Right lobe of liver (tissue), 6 donors: Measurements from ENCODE around the gene FGF18. TPM values are rescaled to one million over a fixed set of nuclear protein-coding genes. Genes with fewer than 3 reads are reported as not detected.
"Not testable (repeated sequence)": the region's sequence is repeated elsewhere in the genome, so short reads cannot be mapped to it uniquely, and the experiment has no call there.

Source experiments
- ATAC-seq, 4 donors: fragments of 200-7000 bp; cut with Tn5 transposase; one replicate each; pipeline ENCODE4 v1.9.1; 2020; ENCODE audit warnings: mild to moderate bottlenecking in 4 of 4, moderate library complexity in 4 of 4
- DNase-seq, 3 donors: peaks; one replicate each; pipeline ENCODE4 v3.0.0-alpha.2; 2020
- H3K27ac ChIP-seq, 3 donors: fragments of 200-600 bp; one replicate each; pipeline ENCODE4 v1.8.0; 2022
- H3K27me3 ChIP-seq, 2 donors: fragments of 200-600 bp; one replicate each; pipeline ENCODE4 v1.8.0; 2022
- H3K36me3 ChIP-seq, 4 donors: fragments of 200-600 bp; sonication (generic) in 1 of 4; one replicate each; pipeline versions ENCODE4 v1.5.1 to v1.8.0; 2017 to 2022; ENCODE audit warnings: control low read depth in 1 of 4
- H3K4me1 ChIP-seq, 4 donors: fragments of 200-600 bp; sonication (generic) in 1 of 4; one replicate each; pipeline versions ENCODE4 v1.5.1 to v1.8.0; 2017 to 2022; ENCODE audit warnings: control low read depth in 1 of 4
- H3K4me3 ChIP-seq, 3 donors: fragments of 200-600 bp; one replicate each; pipeline ENCODE4 v1.8.0; 2022
- H3K9me3 ChIP-seq, 4 donors: fragments of 200-600 bp; sonication (generic) in 1 of 4; one replicate each; pipeline versions ENCODE4 v1.5.1 to v1.8.0; 2017 to 2022; ENCODE audit warnings: control low read depth in 1 of 4
- POLR2A ChIP-seq: fragments of 450-650 bp; IDR thresholded peaks from one replicate; pipeline ENCODE4 v1.6.1; 2017; ENCODE audit warnings: antibody characterized with exemption, mild to moderate bottlenecking
- WGBS: methylation state at CpG from one replicate; pipeline ENCODE4 v1.1.6; 2018; ENCODE audit warnings: low coverage, low lambda C conversion rate; ENCODE audit not compliant: insufficient coverage; ENCODE audit errors: missing lambda C conversion rate; 5-methylcytosine and 5-hydroxymethylcytosine counted together
- intact Hi-C, 2 donors: fragments of 100-400 bp; cut with DNase I; formaldehyde crosslinking; loops; one replicate each; pipeline versions ENCODE4 v1.11.2 to v1.14.1; 2022
- long read RNA-seq: library from polyadenylated mRNA; unstranded; transcript quantifications from one replicate; pipeline ENCODE4 v2.0.0, GENCODE V29; 2019
- total RNA-seq, 6 experiments: library from RNA; depleted of rRNA in 2 of 6; stranded (reverse); fragments of >200 nt in 2 of 6; fragmentation: NEBNext Ultra II Directional in 3 of 6; extraction: Animal tissue kit (Norgen Biotek cat#: 25700) in 3 of 6; gene quantifications; one replicate each; pipeline versions ENCODE4 v1.1.0 to v1.2.4, GENCODE V29; 2016 to 2023
- TF ChIP-seq, protein P1 (sequence below), 4 donors: fragments of 200-600 bp in 3 of 4; fragments of 450-650 bp in 1 of 4; IDR thresholded peaks; one replicate each; pipeline versions ENCODE4 v1.5.1 to v1.8.0; 2016 to 2022; ENCODE audit warnings: antibody characterized with exemption in 4 of 4, mild to moderate bottlenecking in 2 of 4
- donor health status: DM: no; HTN: yes; CAD: no.
- donor health status: DM: no; HTN: no; CAD: no.
- donor health status: DM: no; HTN: no; CAD: no.
- donor health status: DM: no; HTN: yes; CAD: no.
- donor health status: DM: no; HTN: yes; CAD: no.

The FGF18 gene, protein sequence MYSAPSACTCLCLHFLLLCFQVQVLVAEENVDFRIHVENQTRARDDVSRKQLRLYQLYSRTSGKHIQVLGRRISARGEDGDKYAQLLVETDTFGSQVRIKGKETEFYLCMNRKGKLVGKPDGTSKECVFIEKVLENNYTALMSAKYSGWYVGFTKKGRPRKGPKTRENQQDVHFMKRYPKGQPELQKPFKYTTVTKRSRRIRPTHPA
- under 1 TPM in 1 of 6 experiments, not detected in 5; 0.12 TPM for total RNA-seq
- long read RNA-seq = 0 reads

DNA sequence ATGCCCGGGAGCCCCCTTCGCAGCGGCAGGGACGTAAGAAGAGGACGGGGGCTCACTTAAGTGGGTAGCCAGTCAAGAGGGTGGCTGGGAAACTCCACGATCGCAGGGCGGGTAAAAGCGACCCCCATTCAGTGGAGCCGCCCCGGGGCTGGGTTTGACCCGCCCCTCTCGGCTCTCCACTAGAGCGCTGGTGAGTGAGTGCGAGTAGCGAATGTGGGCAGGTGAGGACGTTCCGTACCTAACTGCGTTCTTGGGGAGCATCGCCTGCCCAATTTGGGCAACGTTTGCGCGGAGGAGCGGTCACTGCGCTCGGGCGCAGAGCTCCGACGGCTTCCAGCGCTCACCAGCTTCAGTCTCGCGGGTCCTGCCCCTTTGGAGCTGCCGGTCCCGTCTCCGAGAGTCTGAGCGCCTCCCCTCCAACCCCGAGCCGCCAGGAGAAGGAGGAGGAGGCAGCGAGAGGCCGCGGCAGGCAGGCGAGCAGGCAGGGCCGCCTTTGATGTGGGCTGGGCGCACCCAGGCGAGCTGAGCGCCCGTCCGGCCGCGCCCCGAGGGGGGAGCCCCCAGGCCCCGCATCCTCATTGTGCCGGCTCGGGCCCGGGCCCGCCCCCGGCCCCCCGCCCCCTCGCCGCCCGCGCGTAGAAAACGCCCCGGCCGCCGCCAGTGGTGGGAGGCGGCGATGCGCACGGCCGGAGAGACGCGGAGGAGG, at the start of gene FGF18:
TSS of gene FGF18 (plus strand) at position 666 of the 706 bp plus-strand sequence. CDS start 553 bp downstream, outside the sequence.
- no peaks in the 10 kb centered on the region for H3K9me3 ChIP-seq
- H3K27me3 ChIP-seq = peaks cover 0 to 10% of the 10 kb centered on the region in 2 donors
- intact Hi-C loops = loop anchor here in 1 of 2 donors (10.0 kb wide), 1 partner anchor 486 kb away; no protein-coding TSS in a partner anchor
- ATAC-seq (peak; percentile 8 to 33 (median 30)), DNase-seq (no peak)
- H3K4me1 ChIP-seq = peaks cover 0 to 27% (median 10%) of the 10 kb centered on the region in 4 donors
- H3K36me3 ChIP-seq = no peaks in the 10 kb centered on the region
- TF ChIP-seq, protein P1, sequence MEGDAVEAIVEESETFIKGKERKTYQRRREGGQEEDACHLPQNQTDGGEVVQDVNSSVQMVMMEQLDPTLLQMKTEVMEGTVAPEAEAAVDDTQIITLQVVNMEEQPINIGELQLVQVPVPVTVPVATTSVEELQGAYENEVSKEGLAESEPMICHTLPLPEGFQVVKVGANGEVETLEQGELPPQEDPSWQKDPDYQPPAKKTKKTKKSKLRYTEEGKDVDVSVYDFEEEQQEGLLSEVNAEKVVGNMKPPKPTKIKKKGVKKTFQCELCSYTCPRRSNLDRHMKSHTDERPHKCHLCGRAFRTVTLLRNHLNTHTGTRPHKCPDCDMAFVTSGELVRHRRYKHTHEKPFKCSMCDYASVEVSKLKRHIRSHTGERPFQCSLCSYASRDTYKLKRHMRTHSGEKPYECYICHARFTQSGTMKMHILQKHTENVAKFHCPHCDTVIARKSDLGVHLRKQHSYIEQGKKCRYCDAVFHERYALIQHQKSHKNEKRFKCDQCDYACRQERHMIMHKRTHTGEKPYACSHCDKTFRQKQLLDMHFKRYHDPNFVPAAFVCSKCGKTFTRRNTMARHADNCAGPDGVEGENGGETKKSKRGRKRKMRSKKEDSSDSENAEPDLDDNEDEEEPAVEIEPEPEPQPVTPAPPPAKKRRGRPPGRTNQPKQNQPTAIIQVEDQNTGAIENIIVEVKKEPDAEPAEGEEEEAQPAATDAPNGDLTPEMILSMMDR (IDR thresholded peaks at IDR 0.05) = peak in 3 of 4 donors; percentile 1 to 19 (median 14)
- TF ChIP-seq POLR2A = no peak
- 0% methylated on average over 3 of the region's 74 CpGs for WGBS
- peak within 1 kb of the TSS in 1 of 3 donors; percentile 37 for H3K4me3 ChIP-seq
- no peak within 1 kb of the TSS for H3K27ac ChIP-seq

DNA sequence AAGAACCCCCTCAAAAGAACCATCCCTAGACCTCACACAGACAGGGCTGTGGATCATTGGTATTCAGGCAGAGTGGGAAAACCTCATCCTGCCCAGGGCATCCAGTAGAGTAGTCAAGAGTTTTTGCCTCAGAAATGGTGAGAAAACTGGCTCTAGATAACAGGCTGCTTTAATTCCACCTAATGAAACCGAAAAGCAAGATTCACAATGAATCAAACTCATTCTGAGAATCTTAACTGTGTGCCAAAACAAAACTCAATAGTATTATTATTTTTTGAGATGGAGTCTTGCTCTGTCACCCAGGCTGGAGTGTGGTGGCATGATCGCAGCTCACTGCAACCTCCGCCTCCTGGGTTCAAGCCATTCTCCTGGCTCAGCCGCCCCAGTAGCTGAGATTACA, 49.5 kb upstream of the FGF18 start:
- H3K27ac ChIP-seq = no peak overlapping the region
- H3K27me3 ChIP-seq = no peaks in the 10 kb centered on the region
- DNase-seq (no peak), ATAC-seq (no peak)
- intact Hi-C loops = no loop called here
- TF ChIP-seq, protein P1 (IDR thresholded peaks at IDR 0.05) = no peak
- no peak for TF ChIP-seq POLR2A
- H3K4me3 ChIP-seq = no peak overlapping the region
- no peaks in the 10 kb centered on the region for H3K9me3 ChIP-seq
- no peaks in the 10 kb centered on the region for H3K36me3 ChIP-seq
- 93% methylated on average over 3 of the region's 4 CpGs for WGBS
- H3K4me1 ChIP-seq = no peaks in the 10 kb centered on the region

DNA sequence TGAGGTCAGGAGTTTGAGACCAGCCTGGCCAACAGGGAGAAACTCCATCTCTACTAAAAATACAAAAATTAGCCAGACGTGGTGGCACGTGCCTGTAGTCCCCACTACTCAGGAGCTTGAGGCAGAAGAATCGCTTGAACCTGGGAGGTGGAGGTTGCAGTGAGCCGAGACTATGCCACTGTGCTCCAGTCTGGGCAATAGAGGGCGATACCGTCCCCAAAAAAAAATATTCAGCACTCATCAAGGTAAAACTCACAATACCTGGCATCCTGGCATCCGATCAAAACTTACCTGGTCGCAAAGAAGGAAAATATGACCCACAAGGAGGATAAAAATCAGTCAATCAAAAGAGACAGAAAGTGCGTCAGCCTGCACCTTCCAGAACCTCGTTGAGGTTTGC, 48.6 kb upstream of the FGF18 start:
- TF ChIP-seq, protein P1 (IDR thresholded peaks at IDR 0.05) = peak in 1 of 4 donors; percentile 9
- H3K27me3 ChIP-seq, DNase-seq, intact Hi-C loops, H3K4me3 ChIP-seq, H3K9me3 ChIP-seq, ATAC-seq, H3K36me3 ChIP-seq, H3K27ac ChIP-seq, H3K4me1 ChIP-seq: not testable (repeated sequence)
- WGBS = 39% methylated on average over 6 of the region's 10 CpGs

DNA sequence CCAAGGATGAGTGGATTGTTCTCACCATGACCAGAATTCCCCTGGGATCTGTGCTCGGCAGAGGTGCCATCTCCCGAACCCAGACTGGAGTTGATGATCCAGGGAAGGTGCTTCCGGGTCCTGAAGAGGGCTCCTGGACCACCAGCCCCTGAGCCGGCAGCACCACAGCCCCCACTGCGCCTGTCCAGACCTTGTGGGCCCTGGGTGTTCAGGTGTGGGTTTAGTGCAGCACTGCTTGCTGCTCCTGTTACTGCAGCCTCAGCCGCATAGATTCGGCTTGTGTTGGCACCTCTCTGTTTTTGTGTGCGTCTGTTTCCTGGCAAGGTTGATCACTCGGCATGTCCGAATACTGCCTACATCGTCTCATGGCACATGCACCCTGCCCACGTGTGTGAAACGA, 48.1 kb upstream of the FGF18 start:
- Histone ChIP-seq H3K4me3 (no peak overlapping the region), H3K36me3 (no peaks in the 10 kb centered on the region), H3K4me1 (no peaks in the 10 kb centered on the region), H3K9me3 (no peaks in the 10 kb centered on the region), H3K27ac (no peak overlapping the region), H3K27me3 (no peaks in the 10 kb centered on the region)
- ATAC-seq = no peak
- no peak for DNase-seq
- TF ChIP-seq, protein P1 (IDR thresholded peaks at IDR 0.05) = no peak
- TF ChIP-seq POLR2A = no peak
- intact Hi-C loops = no loop called here
- 60% methylated on average over 1 of the region's 13 CpGs for WGBS
